Measurements from ENCODE around the gene DRAP1. TPM values are rescaled to one million over a fixed set of nuclear protein-coding genes. Genes with fewer than 3 reads are reported as not detected.

Gene DRAP1
- total and polyA plus RNA-seq, 9 of the 15 experiments (the other 6 are each of a cell fraction or from before 2014, with no cell fraction given) = 9.6 to 200 (median 92.9) TPM

DNA sequence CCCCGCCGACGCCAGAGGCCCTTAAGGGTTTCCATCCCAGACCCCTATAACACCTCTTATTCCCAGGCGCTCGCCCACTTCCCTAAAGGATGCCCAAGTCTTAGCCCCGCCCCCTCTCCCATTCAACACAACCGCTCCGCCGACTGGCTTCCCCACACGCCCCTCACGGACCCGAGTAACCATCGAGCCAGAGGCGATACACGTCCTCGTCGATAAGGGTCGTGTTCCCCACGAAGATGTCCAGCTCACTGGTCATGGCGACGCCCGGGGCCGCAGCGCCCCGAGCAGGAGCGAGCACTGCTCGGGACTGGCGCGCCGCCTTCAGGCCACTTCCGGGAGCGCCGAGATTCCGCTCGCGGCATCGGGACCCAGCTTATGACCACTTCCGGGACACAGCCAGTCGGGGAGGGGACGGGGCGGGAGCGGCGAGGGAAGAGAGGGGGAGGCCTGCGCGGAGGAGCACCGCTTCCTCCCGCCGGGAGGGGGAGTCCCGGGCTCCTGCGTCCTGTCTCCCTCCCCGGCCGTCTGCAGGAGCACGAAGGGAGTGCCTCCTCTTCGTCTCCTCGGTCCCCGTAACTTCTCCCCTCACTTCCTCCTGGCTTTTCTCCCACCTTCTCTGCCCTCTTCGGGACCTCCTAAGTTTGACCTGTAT lies 30.9 kb upstream of the DRAP1 start, which contains the start of gene FIBP (continued):
- TF ChIP-seq, protein P1, sequence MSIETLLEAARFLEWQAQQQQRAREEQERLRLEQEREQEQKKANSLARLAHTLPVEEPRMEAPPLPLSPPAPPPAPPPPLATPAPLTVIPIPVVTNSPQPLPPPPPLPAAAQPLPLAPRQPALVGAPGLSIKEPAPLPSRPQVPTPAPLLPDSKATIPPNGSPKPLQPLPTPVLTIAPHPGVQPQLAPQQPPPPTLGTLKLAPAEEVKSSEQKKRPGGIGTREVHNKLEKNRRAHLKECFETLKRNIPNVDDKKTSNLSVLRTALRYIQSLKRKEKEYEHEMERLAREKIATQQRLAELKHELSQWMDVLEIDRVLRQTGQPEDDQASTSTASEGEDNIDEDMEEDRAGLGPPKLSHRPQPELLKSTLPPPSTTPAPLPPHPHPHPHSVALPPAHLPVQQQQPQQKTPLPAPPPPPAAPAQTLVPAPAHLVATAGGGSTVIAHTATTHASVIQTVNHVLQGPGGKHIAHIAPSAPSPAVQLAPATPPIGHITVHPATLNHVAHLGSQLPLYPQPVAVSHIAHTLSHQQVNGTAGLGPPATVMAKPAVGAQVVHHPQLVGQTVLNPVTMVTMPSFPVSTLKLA (conservative IDR thresholded peaks at IDR 0.05) = peak; percentile 80 to 90
- TF ChIP-seq NR4A1 (CRISPR knock-in tag; IDR thresholded peaks at IDR 0.05) (no peak), NR4A1 (tag; IDR thresholded peaks at IDR 0.05) (no peak), SPI1 (IDR thresholded peaks at IDR 0.05; ENCODE audit: borderline replicate concordance, low read depth, low read length) (peak; percentile 64; the same call in 1 of the 2 replicates), XRCC4 (IDR thresholded peaks at IDR 0.05; ENCODE audit: extremely low read depth, insufficient read depth, insufficient read length) (no peak), GATAD2B (IDR thresholded peaks at IDR 0.05; ENCODE audit: borderline replicate concordance) (no peak; the same call in 1 of the 2 replicates), TARDBP (IDR thresholded peaks at IDR 0.05) (no peak), MXI1 (IDR thresholded peaks at IDR 0.05; ENCODE audit: low read depth, low read length) (no peak), TCF3 (CRISPR knock-in tag; IDR thresholded peaks at IDR 0.05) (no peak; the same call in 1 of the 2 replicates), HDAC2 (IDR thresholded peaks at IDR 0.05) (peak; percentile 59), ZNF146 (CRISPR knock-in tag; IDR thresholded peaks at IDR 0.05; ENCODE audit: unreplicated experiment) (no peak), ZFP1 (CRISPR knock-in tag; IDR thresholded peaks at IDR 0.05) (no peak), POLR2B (IDR thresholded peaks at IDR 0.05; ENCODE audit: low read depth, partially characterized antibody) (peak; percentile 82), ZNF384 (IDR thresholded peaks at IDR 0.05; ENCODE audit: low read depth, low read length) (peak; percentile 27), RAD21 (CRISPR knock-in tag; conservative IDR thresholded peaks at IDR 0.05 in 1 of 2, IDR thresholded peaks at IDR 0.05 in 1 of 2) (peak; percentile 60 to 67), POLR2AphosphoS2 (IDR thresholded peaks at IDR 0.05; ENCODE audit: low read length) (no peak), KAT8 (IDR thresholded peaks at IDR 0.05; ENCODE audit: low read depth) (no peak)
- TF ChIP-seq, protein P2, sequence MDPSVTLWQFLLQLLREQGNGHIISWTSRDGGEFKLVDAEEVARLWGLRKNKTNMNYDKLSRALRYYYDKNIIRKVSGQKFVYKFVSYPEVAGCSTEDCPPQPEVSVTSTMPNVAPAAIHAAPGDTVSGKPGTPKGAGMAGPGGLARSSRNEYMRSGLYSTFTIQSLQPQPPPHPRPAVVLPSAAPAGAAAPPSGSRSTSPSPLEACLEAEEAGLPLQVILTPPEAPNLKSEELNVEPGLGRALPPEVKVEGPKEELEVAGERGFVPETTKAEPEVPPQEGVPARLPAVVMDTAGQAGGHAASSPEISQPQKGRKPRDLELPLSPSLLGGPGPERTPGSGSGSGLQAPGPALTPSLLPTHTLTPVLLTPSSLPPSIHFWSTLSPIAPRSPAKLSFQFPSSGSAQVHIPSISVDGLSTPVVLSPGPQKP (CRISPR knock-in tag; IDR thresholded peaks at IDR 0.05) = no peak
- TF ChIP-seq, protein P3, sequence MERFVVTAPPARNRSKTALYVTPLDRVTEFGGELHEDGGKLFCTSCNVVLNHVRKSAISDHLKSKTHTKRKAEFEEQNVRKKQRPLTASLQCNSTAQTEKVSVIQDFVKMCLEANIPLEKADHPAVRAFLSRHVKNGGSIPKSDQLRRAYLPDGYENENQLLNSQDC (CRISPR knock-in tag; IDR thresholded peaks at IDR 0.05) = no peak; the same call in 1 of the 2 replicates
- TF ChIP-seq, protein P4, sequence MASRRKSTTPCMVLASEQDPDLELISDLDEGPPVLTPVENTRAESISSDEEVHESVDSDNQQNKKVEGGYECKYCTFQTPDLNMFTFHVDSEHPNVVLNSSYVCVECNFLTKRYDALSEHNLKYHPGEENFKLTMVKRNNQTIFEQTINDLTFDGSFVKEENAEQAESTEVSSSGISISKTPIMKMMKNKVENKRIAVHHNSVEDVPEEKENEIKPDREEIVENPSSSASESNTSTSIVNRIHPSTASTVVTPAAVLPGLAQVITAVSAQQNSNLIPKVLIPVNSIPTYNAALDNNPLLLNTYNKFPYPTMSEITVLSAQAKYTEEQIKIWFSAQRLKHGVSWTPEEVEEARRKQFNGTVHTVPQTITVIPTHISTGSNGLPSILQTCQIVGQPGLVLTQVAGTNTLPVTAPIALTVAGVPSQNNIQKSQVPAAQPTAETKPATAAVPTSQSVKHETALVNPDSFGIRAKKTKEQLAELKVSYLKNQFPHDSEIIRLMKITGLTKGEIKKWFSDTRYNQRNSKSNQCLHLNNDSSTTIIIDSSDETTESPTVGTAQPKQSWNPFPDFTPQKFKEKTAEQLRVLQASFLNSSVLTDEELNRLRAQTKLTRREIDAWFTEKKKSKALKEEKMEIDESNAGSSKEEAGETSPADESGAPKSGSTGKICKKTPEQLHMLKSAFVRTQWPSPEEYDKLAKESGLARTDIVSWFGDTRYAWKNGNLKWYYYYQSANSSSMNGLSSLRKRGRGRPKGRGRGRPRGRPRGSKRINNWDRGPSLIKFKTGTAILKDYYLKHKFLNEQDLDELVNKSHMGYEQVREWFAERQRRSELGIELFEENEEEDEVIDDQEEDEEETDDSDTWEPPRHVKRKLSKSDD (conservative IDR thresholded peaks at IDR 0.05; ENCODE audit: low read length) = no peak
- TF ChIP-seq, protein P5, sequence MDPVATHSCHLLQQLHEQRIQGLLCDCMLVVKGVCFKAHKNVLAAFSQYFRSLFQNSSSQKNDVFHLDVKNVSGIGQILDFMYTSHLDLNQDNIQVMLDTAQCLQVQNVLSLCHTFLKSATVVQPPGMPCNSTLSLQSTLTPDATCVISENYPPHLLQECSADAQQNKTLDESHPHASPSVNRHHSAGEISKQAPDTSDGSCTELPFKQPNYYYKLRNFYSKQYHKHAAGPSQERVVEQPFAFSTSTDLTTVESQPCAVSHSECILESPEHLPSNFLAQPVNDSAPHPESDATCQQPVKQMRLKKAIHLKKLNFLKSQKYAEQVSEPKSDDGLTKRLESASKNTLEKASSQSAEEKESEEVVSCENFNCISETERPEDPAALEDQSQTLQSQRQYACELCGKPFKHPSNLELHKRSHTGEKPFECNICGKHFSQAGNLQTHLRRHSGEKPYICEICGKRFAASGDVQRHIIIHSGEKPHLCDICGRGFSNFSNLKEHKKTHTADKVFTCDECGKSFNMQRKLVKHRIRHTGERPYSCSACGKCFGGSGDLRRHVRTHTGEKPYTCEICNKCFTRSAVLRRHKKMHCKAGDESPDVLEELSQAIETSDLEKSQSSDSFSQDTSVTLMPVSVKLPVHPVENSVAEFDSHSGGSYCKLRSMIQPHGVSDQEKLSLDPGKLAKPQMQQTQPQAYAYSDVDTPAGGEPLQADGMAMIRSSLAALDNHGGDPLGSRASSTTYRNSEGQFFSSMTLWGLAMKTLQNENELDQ (CRISPR knock-in tag; IDR thresholded peaks at IDR 0.05; ENCODE audit: borderline replicate concordance) = no peak
